Measurements from ENCODE around the gene CFAP43. TPM values are rescaled to one million over a fixed set of nuclear protein-coding genes. Genes with fewer than 3 reads are reported as not detected.

Gene CFAP43
- total RNA-seq, 1 experiment from 2014 or later = 0.42 TPM

- Mint-ChIP-seq H3K27me3 (ENCODE audit: low read depth) (no peaks in the 10 kb centered on the region), H3K9me3 (peaks cover 16% of the 10 kb centered on the region), H3K36me3 (peaks cover 12% of the 10 kb centered on the region), H3K4me3 (no peak overlapping the region), H3K27ac (no peak overlapping the region), H3K4me1 (0 out of 2 replicates have a peak, but pooled peaks cover 6% of the 10 kb centered on the region)
- DNase-seq (ENCODE audit: low spot score) = no peak
- no peak for ATAC-seq
- TF ChIP-seq PRRX2 (CRISPR knock-in tag; IDR thresholded peaks at IDR 0.05) (no peak), MLX (CRISPR knock-in tag; IDR thresholded peaks at IDR 0.05) (no peak), TEAD1 (CRISPR knock-in tag; IDR thresholded peaks at IDR 0.05) (no peak), JUN (CRISPR knock-in tag; IDR thresholded peaks at IDR 0.05) (no peak), ZBTB21 (CRISPR knock-in tag; IDR thresholded peaks at IDR 0.05; ENCODE audit: borderline replicate concordance) (no peak), NFYB (CRISPR knock-in tag; conservative IDR thresholded peaks at IDR 0.05; ENCODE audit: low read depth) (no peak), ETV6 (CRISPR knock-in tag; IDR thresholded peaks at IDR 0.05) (no peak), EMX1 (CRISPR knock-in tag; IDR thresholded peaks at IDR 0.05) (no peak), ESRRA (CRISPR knock-in tag; IDR thresholded peaks at IDR 0.05; ENCODE audit: borderline replicate concordance) (no peak), KAT7 (CRISPR knock-in tag; IDR thresholded peaks at IDR 0.05; ENCODE audit: borderline replicate concordance) (no peak)
- TF ChIP-seq, protein P1, sequence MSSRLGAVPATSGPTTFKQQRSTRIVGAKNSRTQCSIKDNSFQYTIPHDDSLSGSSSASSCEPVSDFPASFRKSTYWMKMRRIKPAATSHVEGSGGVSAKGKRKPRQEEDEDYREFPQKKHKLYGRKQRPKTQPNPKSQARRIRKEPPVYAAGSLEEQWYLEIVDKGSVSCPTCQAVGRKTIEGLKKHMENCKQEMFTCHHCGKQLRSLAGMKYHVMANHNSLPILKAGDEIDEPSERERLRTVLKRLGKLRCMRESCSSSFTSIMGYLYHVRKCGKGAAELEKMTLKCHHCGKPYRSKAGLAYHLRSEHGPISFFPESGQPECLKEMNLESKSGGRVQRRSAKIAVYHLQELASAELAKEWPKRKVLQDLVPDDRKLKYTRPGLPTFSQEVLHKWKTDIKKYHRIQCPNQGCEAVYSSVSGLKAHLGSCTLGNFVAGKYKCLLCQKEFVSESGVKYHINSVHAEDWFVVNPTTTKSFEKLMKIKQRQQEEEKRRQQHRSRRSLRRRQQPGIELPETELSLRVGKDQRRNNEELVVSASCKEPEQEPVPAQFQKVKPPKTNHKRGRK (CRISPR knock-in tag; IDR thresholded peaks at IDR 0.05; ENCODE audit: borderline replicate concordance) = no peak
- TF ChIP-seq, protein P2, sequence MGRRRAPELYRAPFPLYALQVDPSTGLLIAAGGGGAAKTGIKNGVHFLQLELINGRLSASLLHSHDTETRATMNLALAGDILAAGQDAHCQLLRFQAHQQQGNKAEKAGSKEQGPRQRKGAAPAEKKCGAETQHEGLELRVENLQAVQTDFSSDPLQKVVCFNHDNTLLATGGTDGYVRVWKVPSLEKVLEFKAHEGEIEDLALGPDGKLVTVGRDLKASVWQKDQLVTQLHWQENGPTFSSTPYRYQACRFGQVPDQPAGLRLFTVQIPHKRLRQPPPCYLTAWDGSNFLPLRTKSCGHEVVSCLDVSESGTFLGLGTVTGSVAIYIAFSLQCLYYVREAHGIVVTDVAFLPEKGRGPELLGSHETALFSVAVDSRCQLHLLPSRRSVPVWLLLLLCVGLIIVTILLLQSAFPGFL (CRISPR knock-in tag; IDR thresholded peaks at IDR 0.05; ENCODE audit: borderline replicate concordance) = no peak
- TF ChIP-seq, protein P3, sequence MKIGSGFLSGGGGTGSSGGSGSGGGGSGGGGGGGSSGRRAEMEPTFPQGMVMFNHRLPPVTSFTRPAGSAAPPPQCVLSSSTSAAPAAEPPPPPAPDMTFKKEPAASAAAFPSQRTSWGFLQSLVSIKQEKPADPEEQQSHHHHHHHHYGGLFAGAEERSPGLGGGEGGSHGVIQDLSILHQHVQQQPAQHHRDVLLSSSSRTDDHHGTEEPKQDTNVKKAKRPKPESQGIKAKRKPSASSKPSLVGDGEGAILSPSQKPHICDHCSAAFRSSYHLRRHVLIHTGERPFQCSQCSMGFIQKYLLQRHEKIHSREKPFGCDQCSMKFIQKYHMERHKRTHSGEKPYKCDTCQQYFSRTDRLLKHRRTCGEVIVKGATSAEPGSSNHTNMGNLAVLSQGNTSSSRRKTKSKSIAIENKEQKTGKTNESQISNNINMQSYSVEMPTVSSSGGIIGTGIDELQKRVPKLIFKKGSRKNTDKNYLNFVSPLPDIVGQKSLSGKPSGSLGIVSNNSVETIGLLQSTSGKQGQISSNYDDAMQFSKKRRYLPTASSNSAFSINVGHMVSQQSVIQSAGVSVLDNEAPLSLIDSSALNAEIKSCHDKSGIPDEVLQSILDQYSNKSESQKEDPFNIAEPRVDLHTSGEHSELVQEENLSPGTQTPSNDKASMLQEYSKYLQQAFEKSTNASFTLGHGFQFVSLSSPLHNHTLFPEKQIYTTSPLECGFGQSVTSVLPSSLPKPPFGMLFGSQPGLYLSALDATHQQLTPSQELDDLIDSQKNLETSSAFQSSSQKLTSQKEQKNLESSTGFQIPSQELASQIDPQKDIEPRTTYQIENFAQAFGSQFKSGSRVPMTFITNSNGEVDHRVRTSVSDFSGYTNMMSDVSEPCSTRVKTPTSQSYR (CRISPR knock-in tag; IDR thresholded peaks at IDR 0.05) = no peak
- POLR2A ChIA-PET = no interaction called here
- CTCF ChIA-PET = no interaction called here
Measured at GRCh38 chr10:104099941-104100340, 132.2 kb downstream of the CFAP43 start.

GRCh38 chr10:104099269-104099668, 132.9 kb downstream of the CFAP43 start:
- CTCF ChIA-PET = no interaction called here
- H3K27ac Mint-ChIP-seq = no peak overlapping the region
- H3K36me3 Mint-ChIP-seq = peaks cover 12% of the 10 kb centered on the region
- DNase-seq (ENCODE audit: low spot score) (no peak), ATAC-seq (no peak)
- POLR2A ChIA-PET = no interaction called here
- no peaks in the 10 kb centered on the region for H3K27me3 Mint-ChIP-seq (ENCODE audit: low read depth)
- H3K9me3 Mint-ChIP-seq = peaks cover 19% of the 10 kb centered on the region
- no peak overlapping the region for H3K4me3 Mint-ChIP-seq
- H3K4me1 Mint-ChIP-seq = 0 out of 2 replicates have a peak, but pooled peaks cover 6% of the 10 kb centered on the region
- TF ChIP-seq HMGXB4 (CRISPR knock-in tag; IDR thresholded peaks at IDR 0.05) (no peak), CDX4 (CRISPR knock-in tag; IDR thresholded peaks at IDR 0.05; ENCODE audit: borderline replicate concordance) (no peak), ATF2 (CRISPR knock-in tag; IDR thresholded peaks at IDR 0.05; ENCODE audit: borderline replicate concordance, low read depth) (no peak), MLX (CRISPR knock-in tag; IDR thresholded peaks at IDR 0.05) (no peak), ZNF317 (CRISPR knock-in tag; IDR thresholded peaks at IDR 0.05; ENCODE audit: borderline replicate concordance, low read depth) (no peak), FOXP1 (CRISPR knock-in tag; IDR thresholded peaks at IDR 0.05; ENCODE audit: borderline replicate concordance) (no peak), ZNF232 (CRISPR knock-in tag; IDR thresholded peaks at IDR 0.05) (no peak), SMAD3 (CRISPR knock-in tag; IDR thresholded peaks at IDR 0.05; ENCODE audit: borderline replicate concordance) (no peak), ZNF121 (CRISPR knock-in tag; IDR thresholded peaks at IDR 0.05) (no peak)
- TF ChIP-seq, protein P2 (CRISPR knock-in tag; IDR thresholded peaks at IDR 0.05; ENCODE audit: borderline replicate concordance) = no peak
- TF ChIP-seq, protein P4, sequence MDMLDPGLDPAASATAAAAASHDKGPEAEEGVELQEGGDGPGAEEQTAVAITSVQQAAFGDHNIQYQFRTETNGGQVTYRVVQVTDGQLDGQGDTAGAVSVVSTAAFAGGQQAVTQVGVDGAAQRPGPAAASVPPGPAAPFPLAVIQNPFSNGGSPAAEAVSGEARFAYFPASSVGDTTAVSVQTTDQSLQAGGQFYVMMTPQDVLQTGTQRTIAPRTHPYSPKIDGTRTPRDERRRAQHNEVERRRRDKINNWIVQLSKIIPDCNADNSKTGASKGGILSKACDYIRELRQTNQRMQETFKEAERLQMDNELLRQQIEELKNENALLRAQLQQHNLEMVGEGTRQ (CRISPR knock-in tag; IDR thresholded peaks at IDR 0.05) = no peak

All from WTC11 (cell line).